HG02642 (cell line): ENCODE results near the gene TAF6L.
"Not testable (repeated sequence)": the region's sequence is repeated elsewhere in the genome, so short reads cannot be mapped to it uniquely, and the experiment has no call there.

ENCODE experiments used
- ATAC-seq: cut with Tn5 transposase; IDR thresholded peaks from one replicate; pipeline ENCODE4 v1.9.1; 2021; ENCODE audit warnings: mild to moderate bottlenecking; ENCODE audit not compliant: unreplicated experiment, poor library complexity

Gene TAF6L

DNA sequence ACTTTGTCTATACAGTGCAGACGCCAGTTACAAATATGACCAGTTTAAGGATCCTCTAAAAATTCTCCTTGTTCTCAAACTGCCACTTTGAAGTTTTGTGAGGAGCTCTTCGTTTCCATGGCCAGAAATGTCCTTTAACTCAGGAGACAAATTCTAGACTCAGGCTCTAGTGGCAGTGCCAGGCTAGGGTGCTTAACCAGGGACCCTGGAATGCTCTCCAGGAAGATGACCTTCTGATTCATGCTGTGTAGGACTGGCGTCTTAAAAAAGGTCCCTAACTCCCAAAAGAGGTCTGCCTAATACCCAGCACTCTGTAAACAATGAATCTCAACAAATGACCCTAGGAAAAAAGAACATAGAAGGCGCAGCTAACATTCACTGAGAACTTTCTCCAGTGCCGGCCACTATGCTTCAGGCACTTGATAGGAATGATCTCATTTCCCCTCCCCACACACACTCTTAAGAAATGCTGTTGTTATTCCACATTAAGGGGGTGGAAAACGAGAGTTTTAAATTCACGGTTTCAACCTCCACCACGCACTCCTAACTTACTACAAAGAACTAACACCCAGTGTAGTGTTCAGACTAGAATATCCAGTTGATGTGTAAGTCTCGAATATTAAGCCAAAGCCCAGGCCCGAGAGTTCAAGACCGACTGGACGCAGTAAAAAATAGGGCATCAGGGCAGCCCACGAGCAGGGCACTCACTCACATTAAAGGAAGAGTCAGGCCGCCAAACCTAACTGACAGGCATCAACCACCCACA is 33.3 kb downstream of the TAF6L start:
- peak; percentile 3 for ATAC-seq

DNA sequence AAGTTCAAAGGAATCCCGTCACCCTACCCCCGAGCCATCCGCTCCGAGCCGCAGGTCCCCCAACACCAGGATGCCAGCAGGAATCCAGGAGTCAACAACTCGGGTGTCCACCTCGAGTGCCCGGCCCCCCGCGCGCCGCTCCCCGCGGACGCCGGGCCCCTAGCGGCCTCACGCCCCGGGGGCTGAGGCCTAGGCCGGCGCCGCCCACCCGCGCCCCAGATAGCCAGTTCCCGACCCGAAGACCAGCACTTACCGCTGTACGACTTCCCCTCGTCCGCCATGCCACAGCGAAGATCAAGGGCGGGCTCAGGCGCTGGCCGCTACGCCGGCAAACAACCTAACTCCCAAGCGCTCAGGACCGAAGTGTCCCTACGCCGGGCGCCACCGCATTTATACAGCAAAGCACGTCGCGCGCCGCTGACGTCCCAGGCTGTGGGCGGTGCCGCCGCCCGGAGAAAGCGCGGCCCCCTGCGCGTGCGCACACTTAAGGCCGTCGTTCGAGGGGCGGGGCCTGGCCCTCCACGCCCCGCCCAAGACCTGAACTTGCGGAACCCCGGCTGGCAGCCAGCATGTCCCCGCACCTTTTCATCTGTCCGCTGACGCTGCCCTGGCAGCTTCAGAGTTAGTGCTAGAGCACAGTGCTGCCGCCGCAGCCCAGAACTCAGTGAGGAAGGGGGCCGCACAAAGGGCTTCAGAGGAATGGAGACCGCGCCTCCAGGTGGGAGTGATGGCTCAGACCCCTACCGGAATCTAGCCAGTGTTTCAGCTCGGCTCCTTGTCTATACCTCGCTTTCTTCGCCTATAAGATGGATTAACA is 34.1 kb downstream of the TAF6L start, which contains the start of gene NXF1:
Gene NXF1 (minus strand): TSS at position 365 of the 817 bp plus-strand sequence. CDS start 84 bp downstream, at position 281.
- peak; percentile 88 for ATAC-seq

DNA sequence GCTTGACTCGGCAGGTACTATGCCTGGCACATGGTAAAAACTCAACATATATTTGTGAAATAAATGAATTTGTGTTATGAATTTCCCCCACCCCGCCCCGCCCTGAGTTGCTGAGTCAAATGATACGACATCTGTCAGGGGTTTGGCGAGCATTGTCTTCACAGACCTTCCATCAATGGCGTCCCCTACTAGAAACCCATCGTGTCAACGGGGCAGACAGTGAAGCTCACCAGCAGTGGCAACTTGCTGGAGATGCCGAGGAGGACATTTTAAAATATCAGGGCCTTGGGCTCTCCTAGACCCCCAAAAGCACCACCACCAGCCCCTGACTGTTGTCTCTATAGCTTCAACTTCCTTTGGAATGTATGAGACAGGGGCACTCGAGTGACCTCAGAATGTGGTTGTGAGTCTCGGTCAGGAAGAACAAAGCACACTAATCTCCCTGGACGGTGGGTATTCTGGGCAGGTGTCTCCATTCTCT is 34.8 kb downstream of the TAF6L start:
- no peak for ATAC-seq

DNA sequence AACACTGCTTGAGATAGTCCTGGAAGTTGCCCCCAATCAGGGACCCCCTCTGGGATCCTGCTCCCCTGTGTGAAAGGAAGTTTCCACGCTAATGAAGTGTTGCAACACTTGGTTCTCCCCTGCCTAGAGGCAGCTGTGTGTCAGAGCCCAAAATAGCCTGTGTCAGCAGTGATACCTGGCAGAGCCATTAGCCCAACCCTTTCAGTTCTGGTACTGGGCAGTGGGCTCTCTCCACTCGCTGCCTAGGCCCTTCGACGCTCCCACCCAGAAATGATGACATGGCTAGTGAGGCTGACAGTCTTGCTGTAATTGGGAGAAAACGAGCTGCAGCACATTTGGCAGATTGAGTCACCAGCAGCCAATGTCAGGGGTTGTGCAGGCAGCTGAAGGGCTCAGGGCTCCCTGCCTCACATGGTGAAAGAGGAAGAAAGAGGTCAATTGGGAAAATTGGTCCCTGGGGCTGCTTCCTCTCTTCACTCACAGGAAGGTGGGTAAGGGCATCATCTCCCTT is 35.5 kb downstream of the TAF6L start:
- no peak for ATAC-seq

DNA sequence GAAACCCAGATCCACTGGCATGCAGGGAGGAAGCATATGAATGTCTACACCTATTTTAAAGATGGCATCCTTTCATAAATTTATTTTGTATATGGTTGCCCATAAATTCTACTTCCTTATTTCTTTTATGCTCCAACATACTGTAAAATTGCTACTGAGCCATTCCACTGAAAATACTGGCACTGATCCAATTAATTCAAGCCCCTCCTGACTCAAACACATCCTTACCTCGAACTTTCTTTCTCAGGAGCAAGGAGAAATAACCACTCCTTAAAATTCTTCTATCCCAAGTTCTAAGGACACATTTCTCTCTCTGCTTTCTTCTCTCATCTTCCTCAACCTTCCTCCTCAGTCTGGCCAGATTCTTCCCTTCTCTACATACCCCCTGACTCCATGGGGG is 39.6 kb downstream of the TAF6L start:
- no peak for ATAC-seq

DNA sequence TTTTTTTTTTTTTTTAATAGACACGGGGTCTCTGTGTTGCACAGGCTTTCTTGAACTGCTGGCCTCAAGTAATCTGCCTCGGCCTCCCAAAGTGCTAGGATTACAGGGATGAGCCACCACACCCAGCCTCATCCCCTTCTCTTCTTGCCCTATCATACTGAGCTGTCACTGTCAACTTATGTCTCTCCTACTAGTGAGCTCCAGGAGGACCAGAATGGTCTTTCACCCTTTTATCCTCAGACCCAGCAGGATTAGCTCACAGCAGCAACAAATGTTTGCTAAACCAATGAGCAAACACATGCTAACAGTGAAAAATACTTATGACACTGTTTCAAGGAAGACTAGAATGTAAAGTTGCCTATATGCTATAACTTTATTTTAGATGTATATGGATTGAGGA is 40.5 kb downstream of the TAF6L start:
- ATAC-seq = no peak

DNA sequence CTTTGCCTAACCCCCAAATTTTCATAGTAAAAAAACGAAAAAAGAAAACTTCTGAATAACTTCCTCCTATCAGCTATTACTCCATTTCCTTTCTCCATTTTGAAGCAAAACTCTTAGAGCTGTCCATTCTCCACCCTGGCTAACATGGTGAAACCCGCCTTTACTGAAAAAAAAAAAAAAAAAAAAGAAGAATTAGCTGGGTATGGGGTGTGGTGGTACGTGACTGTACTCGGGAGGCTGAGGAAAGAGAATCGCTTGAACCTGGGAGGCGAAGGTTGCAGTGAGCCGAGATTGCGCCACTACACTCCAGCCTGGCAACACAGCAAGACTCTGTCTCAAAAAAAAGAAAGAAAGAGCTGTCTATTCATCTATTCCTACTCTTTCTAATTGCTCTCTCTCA is 45.4 kb downstream of the TAF6L start:
- no peak for ATAC-seq

DNA sequence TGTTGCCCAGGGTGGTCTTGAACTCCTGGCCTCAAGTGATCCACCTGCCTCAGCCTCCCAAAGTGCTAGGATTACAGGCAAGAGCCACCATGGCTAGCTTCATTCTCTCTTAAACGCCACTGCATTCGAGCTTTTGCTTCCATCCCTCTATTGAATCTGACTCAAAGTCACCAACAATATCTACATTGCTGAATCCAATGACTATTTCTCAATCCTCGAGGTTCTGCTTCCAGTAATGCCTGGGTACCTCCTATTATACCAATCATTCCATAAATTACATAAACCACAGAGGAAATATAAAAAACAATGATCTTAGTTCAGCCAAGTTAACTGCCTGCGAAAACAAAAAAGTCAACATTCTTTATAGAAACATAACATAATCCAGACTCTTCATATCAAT is 45.9 kb downstream of the TAF6L start:
- no peak for ATAC-seq

DNA sequence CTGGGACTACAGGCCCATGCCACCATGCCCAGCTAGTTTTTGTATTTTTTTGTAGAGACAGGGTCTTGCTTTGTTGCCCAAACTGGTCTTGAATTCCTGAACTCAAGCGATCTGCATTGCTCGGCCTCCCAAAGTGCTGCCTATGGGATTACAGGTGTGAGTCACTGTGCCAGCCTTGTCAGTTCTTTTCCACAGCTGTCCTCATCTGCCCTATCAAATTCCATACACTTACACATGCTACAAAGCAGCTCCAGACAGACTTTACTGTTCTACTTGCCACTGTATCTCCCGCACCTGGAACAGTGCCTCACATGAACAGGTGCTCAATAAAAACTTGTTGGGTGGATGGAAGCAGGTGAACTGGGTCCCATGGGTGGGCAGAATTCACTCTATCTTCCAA is 52.5 kb downstream of the TAF6L start:
- ATAC-seq = no peak

DNA sequence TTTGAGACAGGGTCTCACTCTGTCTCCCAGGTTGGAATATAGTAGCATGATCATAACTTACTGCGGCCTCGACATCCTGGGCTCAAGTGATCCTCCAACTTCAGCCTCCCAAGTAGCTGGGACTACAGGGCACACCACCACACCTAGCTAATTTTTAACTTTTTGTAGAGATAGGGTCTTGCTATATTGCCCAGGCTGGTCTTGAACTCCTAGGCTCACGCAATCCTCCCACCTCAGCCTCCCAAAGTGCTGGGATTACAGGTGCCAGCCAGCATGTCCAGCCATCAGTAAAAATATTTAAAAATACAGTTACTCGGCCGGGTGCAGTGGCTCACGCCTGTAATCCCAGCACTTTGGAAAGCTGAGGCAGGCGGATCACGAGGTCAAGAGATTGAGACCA is 56.9 kb downstream of the TAF6L start:
- ATAC-seq = not testable (repeated sequence)

DNA sequence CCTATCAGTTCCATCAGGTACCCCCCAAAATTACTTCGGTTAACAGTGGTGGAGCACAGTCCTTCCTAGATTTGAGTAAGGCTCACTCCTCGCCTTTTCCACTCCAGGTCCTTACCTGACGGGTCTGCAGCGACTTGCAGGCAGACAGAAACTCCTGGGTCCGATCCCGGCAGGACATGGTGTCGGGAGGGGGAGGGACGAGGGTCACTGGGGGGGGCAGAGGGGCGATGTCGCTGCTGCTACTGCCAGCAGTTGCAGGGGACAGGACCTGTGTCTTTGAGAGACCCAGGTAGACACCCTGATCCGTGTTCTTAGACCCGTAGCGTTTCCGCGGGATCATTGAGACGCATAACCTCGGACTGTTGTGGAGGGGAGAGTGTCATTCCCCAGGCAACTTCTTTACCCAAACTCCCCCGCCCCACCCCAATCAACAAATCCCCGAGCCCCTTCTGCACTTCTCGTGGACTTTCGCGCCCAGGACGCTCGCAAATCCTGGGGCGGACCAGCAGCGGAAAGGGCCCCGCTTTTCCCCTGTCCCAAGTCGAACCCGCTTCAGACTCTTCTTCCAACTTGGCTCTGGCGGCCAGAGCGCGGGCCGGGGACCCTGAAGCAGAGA is 59.8 kb downstream of the TAF6L start:
- no peak for ATAC-seq

DNA sequence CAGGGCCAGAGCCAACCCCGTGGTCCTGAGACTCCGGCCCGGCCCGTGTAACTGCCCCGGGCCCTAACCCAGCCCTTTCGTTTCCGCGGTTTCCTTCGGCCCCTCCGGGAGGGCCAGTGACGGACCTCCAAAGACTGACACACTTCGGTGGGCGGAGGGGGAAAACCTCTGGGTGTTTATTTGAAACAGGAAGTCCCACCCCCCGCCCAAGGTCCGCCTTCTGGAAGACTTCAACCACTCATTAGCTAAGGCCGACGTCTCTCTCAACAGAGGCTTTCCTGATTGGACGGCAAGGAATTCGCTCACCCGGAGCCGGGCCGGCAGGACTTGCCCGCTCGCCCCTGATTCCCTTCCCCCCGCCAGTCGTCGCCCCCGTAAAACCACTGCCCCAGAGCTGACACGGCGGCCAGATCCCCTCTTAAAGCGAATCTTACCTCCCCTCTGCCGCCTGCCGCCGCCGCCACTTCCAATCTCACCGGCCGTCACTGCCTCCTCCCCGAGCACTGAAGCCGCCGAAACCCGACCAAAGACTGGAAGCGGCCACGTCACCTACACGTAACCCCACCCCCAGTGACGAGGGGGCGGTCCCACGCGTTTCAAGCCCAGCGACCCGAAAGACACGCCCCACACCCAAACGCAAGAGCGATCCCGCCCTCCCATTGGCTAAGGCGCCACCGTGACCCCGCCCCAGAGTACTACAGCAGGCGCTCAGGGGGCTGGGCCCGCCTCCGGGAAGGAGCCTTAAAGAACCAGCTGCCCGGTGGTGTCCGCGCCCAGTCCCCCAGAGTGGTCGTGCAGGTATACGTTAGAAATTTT is 60.5 kb downstream of the TAF6L start, which contains the start of gene STX5:
Gene STX5 (minus strand): TSS at position 532 of the 816 bp plus-strand sequence. CDS start 808 bp downstream, outside the sequence.
- ATAC-seq = peak; percentile 86

DNA sequence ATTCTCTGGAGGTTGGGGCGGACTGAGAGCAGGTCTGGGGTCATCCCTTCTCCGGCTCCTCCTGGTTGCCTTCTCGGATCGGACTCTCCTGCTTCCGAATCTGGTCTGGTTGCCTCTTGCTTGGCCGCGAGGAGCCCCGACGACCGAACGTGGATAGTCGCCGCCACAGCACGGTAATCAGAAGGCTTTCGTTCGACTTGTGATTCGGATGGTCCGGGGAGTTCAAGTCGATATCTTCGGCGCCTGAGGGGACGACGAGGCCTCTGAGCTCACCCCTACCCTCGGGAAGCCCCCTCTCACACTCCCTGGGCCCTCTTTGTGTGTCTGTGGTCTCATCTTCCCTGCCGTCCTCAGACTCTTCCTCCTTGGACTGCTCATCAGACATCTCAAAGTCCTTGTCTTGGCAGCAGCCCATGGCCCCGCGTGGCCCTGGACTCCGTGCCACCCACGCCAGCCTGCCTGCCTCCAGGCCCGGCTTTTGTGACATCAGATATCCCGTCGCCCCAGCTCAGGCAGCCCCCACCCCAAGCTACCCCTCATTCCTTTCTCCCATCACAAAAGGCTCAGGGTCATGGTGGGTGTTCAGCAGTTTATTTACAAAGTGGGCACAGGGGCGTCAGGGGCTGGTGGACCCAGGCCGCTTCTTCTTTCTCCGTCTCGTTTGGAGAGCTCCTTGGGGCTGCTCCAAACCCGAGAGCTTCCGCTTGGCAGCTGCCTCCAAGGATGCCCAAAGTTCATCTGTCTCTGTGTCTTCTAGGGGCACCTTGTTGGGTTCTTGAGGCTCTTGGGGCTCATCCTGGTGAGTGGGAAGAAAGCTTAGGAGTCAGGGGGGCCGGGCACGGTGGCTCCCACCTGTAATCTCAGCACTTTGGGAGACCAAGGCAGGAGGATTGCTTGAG is 61.4 kb downstream of the TAF6L start, which contains the start of gene TEX54:
Gene TEX54 (minus strand): TSS at position 506 of the 899 bp plus-strand sequence.
- no peak for ATAC-seq

DNA sequence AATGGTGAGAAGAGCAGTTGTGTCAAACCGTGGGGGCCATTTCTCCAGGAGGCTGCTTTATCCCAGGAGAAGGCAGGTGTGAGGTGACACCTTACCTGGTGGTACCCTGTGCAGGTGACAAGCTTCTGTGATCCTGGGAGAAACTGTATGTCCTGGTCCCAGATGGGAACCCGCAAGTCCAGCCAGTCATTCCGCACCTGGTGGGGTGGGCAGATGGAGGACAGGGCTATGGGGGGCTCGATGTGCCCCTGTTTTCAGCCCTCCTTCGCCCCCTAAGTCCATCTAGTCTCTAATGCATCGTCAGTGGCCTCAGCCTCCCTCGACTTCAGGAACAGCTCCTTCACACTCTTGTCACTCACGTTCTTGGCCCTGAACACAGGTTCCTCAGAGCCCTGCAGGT is 64.1 kb downstream of the TAF6L start:
- ATAC-seq = no peak
